NCI-H82 treated with DMSO at 0.1 percent for 48 hours (cell line): ENCODE results near the gene USP21.

Experiments used
- DNase-seq: peaks from one replicate; lab custom pipeline; 2025; ENCODE audit not compliant: unreplicated experiment; lab: John Stamatoyannopoulos, UW

The USP21 gene

DNA sequence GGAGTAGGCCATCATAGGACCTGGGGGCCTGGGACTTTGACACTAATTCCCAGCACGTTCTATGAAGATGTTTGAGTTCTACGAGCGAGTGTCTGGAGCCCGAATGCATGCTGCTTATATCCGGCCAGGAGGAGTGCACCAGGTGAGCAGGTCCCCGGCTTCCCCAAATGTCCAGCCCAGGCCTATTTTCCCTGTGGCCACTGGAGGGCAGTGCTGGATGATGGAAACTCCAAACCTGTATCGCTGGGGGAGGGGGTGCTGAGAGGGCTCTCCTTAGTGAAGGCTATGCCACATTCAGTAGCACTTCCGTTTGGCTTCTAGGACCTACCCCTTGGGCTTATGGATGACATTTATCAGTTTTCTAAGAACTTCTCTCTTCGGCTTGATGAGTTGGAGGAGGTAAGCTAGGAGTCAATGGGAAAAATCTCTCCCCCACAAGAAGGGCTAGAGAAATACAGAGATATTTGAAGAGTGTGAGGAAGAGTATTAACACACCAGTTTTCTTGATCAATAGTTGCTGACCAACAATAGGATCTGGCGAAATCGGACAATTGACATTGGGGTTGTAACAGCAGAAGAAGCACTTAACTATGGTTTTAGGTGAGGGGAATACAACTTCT, 50.6 kb downstream of the USP21 start:
- DNase-seq, result peak; percentile 72

- DNase-seq, result no peak
Measured at GRCh38 chr1:161214369-161214768, 55.1 kb downstream of the USP21 start.

- DNase-seq, result no peak
Measured at GRCh38 chr1:161215076-161215475, 55.8 kb downstream of the USP21 start, which contains the start of gene FCER1G. Gene FCER1G (plus strand): TSS chr1:161215295. CDS start chr1:161215322, 27 bp downstream.
